GM21423 (cell line): ENCODE data around the gene BDH1.

ENCODE experiments used
- ATAC-seq: cut with Tn5 transposase; IDR thresholded peaks from one replicate; pipeline ENCODE4 v1.9.1; 2021; ENCODE audit warnings: mild to moderate bottlenecking, moderate library complexity; ENCODE audit not compliant: unreplicated experiment

BDH1 gene

DNA sequence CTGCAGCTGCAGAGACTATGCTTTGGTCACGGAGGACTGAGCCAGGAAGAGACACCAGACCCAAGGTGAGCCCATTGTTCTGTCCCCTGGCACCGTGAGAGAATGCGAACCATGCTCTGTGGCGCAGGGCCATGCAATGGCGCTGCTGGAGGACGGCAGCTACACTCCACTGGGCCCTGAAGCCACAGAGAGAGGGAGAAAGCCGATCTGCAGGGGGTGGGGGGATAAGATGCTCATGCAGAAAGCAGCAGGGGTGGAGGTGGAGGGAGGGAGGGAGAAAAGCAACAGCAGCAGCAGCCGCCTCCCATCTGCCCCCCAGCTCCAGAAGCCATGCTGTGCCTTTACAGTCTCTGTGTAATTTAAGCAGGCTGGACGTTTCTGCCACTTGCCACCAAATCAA, 5.3 kb downstream of the BDH1 start:
- ATAC-seq: no peak

DNA sequence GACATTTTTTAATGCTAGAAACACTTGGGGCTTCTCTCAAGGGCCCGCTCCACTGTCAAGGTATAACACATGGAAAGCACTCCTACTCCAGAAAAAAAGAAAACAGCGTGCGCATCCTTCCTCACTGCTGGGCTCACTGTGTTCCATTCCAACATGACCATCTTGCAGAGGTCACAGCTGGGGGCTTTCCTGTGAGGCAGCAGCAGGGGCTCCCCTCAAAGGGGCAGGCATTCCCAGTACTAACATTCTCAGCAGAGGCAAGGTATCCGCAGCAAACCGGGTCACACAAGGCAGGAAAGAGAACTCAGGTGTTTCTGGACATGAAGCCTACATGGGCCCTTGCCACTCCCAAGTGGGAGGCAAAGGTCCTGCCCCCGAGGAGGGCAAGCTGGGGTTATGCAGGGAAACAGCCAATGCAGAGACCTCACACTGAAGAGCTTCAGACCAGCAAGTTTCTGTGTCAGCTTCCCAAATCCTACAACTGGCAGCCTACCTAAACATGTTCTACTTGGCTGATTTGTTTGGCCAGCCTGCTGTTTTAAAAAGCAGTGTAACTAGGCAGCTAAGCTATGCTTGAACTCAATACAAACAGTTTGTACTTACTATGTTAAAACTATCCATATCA, 6.4 kb downstream of the BDH1 start:
- ATAC-seq: no peak

DNA sequence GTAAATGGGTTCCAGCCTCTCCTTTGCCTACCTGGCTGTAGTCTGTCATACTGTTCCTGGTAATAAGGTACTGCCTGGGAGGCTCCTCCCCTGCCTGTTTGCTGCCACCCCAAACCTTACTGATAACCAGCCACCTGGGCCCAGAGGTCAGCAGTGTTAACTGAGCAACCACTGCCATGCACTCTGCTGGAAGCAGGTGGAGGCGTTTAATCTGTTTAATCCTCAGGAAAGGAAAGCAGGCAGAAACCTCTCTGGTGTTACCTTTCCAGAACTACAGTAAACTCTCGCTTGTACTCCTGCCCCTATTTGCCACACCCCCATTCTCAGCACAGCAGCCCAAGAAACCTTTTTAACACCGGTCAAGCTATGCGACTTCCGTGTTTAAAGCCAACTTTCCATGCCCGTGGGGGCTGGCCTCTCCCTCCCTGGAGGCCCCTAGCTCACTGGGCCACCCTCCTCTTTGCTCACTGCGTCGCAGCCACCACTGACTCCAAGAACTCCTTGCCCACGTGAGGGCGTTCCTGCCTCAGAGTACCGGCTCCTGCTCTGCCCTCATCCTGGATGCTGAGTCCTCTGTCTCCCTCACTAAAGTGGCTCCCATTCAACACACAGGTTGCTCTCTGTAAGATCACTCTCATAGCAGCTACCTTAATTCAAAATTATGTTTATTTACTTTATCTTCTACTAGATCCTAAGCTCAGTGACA, 8.3 kb downstream of the BDH1 start:
- ATAC-seq: no peak

DNA sequence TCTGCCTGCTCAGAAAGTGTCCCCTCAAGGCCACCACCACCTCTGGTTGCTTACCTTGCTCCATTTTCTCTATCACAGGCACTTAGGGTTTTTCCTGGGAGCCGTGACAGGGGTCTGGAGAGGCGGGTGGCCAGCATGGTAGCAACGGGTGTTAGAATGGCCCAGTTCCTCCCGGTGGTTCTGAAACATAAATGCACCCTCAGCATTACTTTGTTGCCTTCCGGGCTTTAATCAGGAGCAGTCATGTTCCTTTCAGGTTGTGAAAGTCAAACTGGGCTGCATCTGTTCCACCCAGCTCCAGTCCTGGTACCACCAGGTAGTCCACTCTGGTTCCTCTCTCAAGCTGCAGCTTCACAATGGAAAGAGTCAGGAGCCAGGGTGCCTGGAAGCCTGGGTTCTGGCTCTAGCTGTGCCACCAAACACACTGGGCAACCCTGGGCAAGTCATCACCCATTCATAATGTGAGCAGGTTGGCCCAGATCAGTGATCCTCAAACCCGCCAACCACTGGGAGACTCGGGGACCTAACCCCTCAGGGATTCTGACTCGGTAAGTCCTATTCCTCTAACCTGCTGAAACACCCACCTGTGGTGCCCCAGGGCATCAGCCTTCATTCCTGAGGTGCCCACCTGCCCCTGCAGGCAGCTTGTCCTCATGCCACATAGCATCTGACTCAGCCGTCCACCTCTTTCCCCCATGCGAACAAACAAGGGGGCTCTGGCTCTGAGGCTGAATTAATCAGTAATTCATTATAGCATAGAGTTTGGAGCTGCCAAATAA, 9.3 kb downstream of the BDH1 start:
- no peak for ATAC-seq

DNA sequence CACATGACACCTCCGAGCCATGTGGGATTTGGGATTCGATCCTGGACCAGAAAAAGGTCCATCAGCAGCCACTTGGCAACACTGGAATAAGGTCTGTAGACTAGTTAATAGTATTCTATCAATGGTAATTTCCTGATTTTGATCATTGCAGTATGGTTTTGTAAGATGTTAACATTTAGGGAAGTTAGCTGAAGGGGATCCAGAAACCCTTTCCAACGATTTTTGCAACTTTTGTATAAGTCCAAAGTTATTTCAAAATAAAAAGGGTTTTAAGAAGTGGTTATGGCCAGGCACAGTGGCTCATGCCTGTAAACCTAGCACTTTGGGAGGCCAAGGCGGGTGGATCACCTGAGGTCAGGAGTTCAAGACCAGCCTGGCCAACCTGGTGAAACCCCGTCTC, 10.2 kb downstream of the BDH1 start:
- no peak for ATAC-seq

DNA sequence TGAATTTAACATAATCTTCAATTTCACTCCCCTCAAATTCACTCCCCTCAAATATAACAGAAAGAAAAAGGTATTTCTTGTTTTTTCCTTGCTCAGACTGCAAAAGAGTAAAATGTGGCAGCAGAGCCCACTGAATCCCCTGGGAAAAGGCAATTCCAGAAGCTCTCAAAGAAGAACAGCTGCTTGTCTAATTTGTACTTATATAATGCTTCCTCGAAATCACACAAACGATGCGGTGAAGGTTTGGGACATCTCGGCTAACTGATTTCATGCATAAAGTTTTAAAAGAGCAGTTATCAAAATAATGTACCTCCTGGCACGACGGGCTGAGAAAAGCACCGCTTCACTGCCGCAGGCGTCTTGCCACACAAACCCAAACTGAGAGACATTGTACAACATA, 10.7 kb downstream of the BDH1 start:
- no peak for ATAC-seq

DNA sequence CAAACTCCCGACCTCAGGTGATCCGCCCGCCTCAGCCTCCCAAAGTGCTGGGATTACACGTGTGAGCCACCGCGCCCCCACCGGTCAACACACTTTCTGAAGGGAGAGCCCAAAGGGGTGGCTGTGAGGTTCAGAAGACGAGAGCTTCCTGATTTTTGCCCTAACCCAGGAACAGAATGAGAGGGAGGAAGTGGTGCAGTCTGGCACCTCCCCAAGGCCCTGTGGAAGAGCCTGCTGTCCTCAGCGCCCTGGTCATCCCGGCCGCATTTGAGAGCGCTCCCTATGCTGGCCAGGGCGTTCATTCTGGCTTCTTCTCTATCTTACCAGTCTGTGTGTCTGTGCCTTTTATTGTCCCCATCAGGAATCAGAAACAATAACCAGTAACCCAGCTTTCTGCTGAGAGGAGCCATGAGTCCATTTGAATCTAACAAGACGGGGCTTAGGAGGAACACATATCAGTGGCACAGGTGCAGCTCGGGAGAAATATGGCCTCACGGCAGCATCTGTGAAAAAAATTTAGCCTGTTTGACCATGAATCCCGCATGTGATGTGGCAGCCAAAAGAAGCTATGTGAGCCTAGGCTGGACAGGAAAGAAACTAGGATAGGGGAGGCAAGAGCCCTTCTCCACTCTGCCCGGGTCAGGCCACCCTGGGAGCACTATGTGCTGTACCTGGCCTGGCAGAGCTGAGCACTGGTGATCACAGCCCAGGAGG, 12.9 kb downstream of the BDH1 start:
- ATAC-seq: no peak

DNA sequence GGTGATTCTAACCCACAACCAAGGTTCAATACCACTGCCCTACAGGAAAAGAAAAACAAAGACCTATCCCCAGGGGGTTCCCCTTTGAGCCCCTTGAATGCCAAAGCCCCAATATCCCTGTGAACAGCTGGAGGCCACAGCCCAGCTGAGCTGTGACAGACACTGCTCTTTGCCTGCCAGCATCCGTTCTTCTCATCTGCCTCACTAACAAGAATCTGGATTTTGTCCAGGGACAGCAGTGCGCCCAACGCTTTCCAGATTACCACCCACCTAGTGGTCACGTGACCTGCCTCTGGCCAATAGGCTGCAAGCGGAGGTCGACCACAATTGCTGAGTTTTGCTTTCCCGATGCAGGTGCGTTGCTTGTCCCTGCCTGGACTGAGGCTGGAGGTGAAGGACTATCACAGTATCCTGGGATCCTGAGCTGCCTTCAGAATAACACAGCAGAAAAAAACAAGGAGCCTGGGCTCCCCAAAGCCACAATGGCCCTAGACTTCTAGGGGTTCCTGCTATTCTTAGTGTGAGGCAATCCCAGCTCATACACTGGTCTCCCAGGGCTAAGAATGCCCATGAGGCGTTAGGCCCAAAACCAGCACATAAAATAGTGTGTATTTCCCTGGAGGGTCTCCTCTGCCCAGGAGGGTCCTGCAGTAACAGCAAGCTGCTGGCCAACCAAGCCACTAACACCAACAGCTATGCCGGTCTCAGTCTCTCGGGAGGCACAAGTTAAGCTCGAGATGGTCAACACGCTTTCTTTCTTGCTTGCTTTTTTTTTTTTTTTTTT, 13.8 kb downstream of the BDH1 start:
- no peak for ATAC-seq

DNA sequence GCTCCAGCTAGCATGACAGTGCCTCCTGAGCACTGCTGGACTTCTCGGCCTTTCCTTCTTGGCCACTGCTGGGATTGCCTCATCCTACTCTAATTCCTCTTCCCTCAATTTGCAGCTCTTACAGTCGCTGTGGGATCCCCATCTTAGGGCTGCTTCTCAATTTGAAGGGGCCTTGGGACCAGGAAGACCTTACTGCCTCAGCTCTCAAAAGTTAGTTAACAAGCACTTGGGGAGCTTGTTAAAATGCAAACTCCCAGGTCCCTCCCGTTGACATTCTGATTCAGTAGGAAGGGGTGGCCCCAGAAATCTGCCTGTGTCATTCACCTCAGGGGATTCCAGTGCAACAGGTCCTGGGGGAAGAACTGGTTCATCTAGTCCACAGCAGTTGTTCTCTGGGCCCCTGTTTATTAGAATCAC, 14.8 kb downstream of the BDH1 start:
- no peak for ATAC-seq

DNA sequence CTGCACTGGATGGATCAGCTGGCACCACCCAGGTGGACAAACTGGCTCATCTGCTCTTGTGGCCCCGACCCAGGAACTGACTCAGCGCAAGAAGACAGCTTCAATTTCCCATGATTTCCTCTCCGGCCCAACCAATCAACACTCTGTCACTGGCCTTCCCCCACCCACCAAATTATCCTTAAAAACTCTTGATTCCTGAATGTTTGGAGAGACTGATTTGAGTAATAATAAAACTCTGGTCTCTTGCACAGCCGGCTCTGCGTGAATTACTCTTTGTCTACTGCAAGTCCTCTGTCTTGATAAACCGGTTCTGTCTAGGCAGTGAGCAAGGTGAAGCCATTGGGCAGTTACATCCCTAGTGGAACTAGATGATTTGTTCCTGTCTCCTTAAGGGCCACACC, 16.1 kb downstream of the BDH1 start:
- no peak for ATAC-seq

DNA sequence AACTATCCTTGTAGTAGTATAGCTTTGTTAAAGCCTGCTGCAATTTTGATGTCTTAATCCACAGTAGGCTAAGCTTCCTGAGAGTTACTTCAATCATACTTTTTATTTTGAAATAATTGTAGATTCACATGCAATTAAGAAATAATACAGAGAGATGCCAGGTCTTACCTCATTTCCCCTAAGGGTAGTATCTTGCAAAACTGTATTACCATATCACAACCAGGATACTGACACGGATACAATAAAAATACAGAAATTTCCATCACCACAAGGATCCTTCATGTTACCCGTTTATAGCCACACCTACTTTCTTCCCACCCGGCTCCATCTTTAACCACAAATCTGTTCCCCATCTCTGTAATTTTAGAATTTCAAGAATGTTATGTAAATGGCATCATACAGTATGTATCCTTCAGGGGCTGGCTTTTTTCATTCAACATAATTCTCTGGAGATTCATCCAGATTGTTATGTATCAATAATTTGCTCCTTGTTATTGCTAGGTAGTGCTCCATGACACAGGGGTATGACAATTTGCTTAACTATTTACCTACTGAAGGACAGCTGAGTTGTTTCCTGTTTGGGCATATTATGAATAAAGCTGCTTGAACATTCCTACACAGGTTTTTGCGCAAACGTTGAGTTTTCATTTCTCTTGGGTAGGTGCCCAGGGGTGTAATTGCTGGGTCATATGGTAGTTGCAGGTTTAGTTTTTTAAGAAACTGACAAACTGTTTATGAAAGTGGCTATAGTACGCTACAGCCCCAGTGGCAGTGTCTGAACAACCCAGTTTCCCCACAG, 21.6 kb downstream of the BDH1 start:
- ATAC-seq: no peak

DNA sequence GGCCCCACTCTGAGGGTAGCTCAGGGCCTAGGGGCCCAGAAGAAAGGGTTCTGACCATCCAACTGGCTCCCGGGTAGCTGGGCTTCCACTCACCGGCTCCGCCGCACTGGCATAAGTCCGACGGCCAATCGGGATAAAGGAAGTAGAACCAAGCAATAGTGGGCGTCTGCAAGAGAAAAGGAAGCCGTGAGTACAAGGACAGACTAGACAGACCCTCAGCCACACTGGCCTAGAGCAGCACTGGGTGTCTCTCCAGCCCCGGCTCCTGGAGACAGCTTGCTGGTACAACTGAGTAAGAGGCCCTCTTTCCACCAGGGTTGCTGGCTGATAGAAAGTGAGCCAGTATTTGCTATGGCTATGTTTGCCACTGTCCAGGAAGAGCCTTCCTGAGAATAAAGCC, 22.4 kb downstream of the BDH1 start:
- ATAC-seq: no peak

DNA sequence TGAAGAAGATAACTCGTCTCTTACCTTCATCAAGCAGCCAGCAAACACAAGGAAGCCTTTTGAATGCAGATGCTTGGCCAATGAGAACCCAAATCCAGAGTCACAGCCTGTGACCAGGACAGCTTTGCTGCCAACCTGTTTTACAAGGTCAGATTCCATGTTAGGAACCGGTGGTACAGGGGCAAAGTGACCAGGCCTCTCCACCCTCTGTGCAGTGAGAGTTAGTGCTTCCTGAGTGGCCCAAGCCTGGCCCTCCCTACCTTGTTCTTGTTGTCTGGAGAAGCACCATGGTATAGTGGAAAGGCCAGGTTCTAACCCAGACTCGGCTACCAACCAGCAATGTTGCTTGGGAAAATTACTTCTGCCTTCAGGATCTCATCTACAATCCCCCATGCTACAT, 23.4 kb downstream of the BDH1 start:
- no peak for ATAC-seq

DNA sequence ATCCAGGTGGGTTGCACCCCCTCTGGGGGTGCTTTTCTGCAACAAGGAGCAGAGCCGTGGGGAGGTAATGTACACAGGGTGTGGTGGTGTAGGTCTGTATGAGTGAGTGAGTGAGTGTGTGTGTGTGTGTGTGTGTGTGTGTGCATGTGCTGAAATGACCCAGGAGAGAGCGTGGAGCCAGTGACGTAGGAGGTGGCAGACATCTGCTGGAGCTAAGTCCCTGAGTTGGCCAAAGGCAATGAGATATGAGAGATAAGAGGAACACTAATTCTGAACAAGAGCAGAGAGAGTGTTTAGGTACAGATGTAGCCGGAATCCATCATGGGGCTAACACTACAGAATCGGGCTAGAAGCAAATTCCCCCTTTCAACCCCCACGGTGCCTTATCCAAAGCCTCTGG, 27.6 kb downstream of the BDH1 start:
- ATAC-seq: no peak

DNA sequence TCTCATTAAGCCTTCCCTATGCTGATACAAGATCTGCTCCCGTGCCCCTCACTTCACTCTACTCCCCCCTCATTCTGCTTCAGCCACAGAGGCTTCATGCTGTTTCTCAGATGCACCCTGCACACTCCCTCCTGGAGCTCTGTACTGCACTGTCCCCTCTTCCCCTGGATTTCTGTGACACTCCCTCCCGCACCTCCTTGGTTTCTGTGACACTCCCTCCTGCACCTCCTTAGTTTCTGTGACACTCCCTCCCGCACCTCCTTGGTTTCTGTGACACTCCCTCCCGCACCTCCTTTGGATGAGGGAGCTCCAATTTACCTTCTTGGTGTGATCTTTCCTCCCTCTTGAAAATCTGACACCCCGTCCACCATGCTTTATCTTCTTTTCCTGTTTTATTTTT, 28.2 kb downstream of the BDH1 start:
- no peak for ATAC-seq

DNA sequence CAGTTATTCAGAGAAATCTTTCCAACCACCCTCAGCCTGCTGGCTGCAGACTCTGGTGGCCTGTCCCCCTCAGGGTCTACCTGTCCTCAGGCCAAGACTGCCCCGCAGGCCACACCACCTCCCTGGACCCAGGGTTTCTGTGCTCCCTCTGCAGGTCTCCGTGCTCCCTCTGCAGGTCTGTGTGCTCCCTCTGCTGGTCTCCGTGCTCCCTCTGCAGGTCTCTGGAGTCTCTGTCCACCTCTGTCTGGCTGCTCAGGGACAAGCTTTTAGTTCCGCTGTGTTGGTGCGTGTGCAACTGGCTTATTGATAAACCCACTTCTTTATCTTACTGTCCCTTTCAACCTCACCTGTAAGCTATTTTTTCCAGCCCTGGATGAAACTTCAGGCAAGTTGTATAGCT, 30.1 kb downstream of the BDH1 start:
- ATAC-seq: no peak

DNA sequence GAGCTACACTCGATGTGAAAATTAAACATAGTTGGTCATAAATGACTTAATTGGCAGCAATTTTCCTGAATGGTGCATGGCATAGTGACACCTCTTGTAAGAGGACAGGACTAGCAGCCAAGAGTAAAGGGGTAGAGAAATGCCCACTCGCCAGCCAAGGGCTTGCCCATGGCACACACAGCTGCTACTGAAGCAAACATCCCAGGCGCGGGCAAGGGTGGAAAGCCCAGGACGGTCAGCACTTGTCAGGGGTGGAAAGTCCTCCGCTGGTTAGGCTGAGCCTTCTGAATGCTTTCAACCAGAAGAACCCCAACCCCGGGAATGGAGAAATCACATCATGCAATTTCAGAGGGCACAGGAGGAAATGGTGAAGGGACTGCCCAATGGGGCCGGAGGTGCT, 31.6 kb downstream of the BDH1 start:
- ATAC-seq: no peak

DNA sequence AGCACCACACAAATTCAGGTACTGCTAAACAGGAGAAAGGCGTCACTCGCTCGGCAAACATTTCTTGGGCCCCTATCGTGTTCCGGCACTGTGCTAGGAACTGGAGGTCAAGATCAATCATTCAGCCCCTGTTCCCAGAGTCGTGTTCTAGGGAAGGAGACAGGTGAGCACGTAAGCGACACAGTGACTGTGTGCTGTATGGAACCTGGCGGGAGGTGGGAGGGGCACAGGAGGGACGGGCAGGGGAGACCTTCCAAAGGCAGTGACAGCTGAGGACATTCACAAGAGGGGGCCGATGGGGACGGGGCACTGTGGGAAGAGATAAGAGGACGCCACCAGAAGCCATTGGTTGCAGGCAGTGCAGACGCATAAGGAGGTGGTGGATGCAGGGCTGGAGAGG, 32.2 kb downstream of the BDH1 start:
- ATAC-seq: no peak

DNA sequence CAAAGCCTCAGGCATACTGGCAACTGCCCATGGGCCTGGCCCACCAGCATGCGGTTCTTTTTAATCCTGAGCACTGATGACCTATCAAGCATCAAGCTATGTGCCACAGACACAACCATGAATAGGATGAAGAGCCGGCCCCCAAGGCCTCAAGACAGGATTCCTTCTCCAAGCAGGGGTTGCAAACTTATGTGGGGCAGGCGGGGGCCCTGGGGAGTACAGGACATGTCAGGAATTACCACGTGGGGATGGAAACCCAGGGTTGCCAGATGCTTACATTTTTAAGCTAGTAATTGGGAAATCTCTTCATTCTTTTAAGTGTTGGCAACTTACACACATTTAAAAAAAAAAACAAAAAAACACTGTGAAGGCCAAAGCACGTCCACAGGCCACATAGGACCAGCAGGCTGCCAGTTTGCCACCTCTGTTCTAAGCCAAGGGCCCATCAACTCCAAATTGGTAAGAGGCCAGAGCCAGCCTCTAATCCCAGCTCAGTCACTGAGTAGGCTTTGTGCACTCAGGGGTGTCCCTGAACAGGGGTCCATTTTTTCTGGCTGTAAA, 32.8 kb downstream of the BDH1 start:
- no peak for ATAC-seq
